HepG2 (cell line): ENCODE data around the gene VAT1L. TPM values are rescaled to one million over a fixed set of nuclear protein-coding genes. Genes with fewer than 3 reads are reported as not detected.

ENCODE experiments used
- AHDC1 ChIP-seq: sonication (generic); formaldehyde crosslinking; IDR thresholded peaks from 2 replicates; pipeline ENCODE4 v1.5.1; 2020; ENCODE audit warnings: mild to moderate bottlenecking, missing genetic modification reagents, borderline replicate concordance
- AKNA ChIP-seq: sonication (generic); formaldehyde crosslinking; IDR thresholded peaks from 2 replicates; pipeline ENCODE4 v1.4.0; 2020; ENCODE audit warnings: missing genetic modification reagents, borderline replicate concordance
- ARID3A ChIP-seq: IDR thresholded peaks from 2 replicates; pipeline ENCODE4 v1.6.1; 2012; ENCODE audit warnings: low read depth, low read length, improper control_type of control experiment
- DMAP1 ChIP-seq: IDR thresholded peaks from 2 replicates; pipeline ENCODE4 v1.6.1; 2016
- DR1 ChIP-seq: sonication (generic); formaldehyde crosslinking; IDR thresholded peaks from 2 replicates; pipeline ENCODE4 v1.8.0; 2021; ENCODE audit warnings: mild to moderate bottlenecking, missing genetic modification reagents, inconsistent platforms
- EHMT2 ChIP-seq: fragments of 200-600 bp; sonication (generic); IDR thresholded peaks from 2 replicates; pipeline ENCODE4 v1.7.0; 2017; ENCODE audit warnings: antibody characterized with exemption, low read depth, low read length, borderline replicate concordance
- HBP1 ChIP-seq: IDR thresholded peaks from 2 replicates; pipeline ENCODE4 v1.6.1; 2016; ENCODE audit warnings: low read depth, control low read depth
- REPIN1 ChIP-seq: sonication (generic); formaldehyde crosslinking; IDR thresholded peaks from 2 replicates; pipeline ENCODE4 v1.8.0; 2022; ENCODE audit warnings: missing genetic modification reagents, low read depth, mild to moderate bottlenecking, borderline replicate concordance
- ZNF292 ChIP-seq: sonication (generic); formaldehyde crosslinking; IDR thresholded peaks from 2 replicates; pipeline ENCODE4 v1.8.1; 2022; ENCODE audit warnings: mild to moderate bottlenecking, low read depth, missing genetic modification reagents, borderline replicate concordance
- ZNF331 ChIP-seq: sonication (generic); formaldehyde crosslinking; IDR thresholded peaks from 2 replicates; pipeline ENCODE4 v1.4.0; 2020; ENCODE audit warnings: missing genetic modification reagents
- ZNF704 ChIP-seq: sonication (generic); formaldehyde crosslinking; IDR thresholded peaks from 2 replicates; pipeline ENCODE4 v1.8.1; 2023; ENCODE audit warnings: mild to moderate bottlenecking, inconsistent platforms, moderate library complexity, missing genetic modification reagents, borderline replicate concordance
- polyA plus RNA-seq, 8 experiments: library from polyadenylated mRNA; depleted of rRNA in 3 of 8; stranded (reverse) in 7 of 8; unstranded in 1 of 8; fragments of >200 nt; fragmentation: Illumina TruSeq in 4 of 8; extraction: Trizol in 4 of 8; gene quantifications; 2 replicates each; pipeline versions ENCODE4 v1.2.1 to v1.2.3, GENCODE V29; 2011 to 2016; ENCODE audit warnings: low read depth in 4 of 8, missing spikeins in 1 of 8, mixed read lengths in 1 of 8; ENCODE audit not compliant: insufficient read depth in 1 of 8
- total RNA-seq, 5 experiments: library from RNA; depleted of rRNA; stranded (reverse); fragments of >200 nt; fragmentation: Illumina TruSeq; extraction: Trizol; gene quantifications; 2 replicates each; pipeline ENCODE4 v1.2.3, GENCODE V29; 2016; ENCODE audit warnings: low read depth in 1 of 5

The VAT1L gene
- total and polyA plus RNA-seq, 2 of the 13 experiments (the other 11 are each of a cell fraction or from before 2014, with no cell fraction given), result not detected

GRCh38 chr16:77775911-77776909 is 12.2 kb upstream of the VAT1L start (continued):
- TF ChIP-seq AHDC1, result peak; percentile 29; the same call in 1 of the 2 replicates
- TF ChIP-seq DMAP1 (CRISPR knock-in tag), result no peak
- TF ChIP-seq ARID3A, result peak; percentile 57; the same call in 1 of the 2 replicates
- TF ChIP-seq ZNF331 (CRISPR knock-in tag), result no peak
- TF ChIP-seq HBP1, result no peak
- TF ChIP-seq DR1 (CRISPR knock-in tag), result no peak
- TF ChIP-seq ZNF704, result no peak
- no peak for TF ChIP-seq EHMT2
- TF ChIP-seq REPIN1 (CRISPR knock-in tag), result peak; percentile 48; the same call in 1 of the 2 replicates
- TF ChIP-seq ZNF292 (CRISPR knock-in tag), result 0 out of 2 replicates have a peak, but pooled peaks have one; percentile 35
- no peak for TF ChIP-seq AKNA
